Measurements from ENCODE around the gene LRRC56.

Gene LRRC56

DNA sequence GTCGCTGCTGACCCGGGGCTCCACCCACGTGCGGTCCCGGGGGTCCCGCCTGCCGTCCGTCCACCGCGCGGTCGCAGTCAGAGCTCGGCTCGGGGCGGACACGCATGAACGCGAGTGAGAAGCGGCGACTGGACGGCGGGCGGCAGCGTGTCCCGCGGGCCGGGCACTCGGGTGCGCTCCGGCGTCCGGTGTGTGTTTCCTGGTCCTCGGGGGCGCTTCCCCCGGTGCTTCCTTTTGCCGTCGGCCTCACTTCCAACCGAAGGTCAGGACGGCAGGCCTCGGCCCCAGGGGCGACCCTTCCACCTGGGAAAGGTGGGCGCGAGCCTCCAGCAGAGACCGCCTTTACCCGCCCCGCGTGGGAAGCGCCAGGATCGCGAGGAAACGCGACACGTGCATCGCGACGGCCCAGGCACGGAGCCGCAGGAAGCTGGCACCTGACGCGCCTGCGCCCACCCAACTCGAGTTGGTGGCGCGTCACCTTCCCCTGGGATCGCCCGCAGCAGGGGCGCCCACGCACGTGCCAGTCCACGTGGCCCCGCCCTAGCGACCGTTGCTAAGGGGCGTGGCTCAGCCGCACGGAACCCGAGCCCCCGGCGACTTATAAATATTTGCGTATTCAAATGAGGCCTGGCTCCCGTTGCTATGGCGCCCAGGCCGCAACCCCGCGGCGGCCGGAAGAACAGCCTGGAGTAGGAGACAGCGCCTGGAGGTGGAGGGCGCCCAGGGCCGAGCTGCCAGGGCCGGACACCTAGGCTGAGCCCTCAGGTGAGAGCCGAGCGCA, at the start of gene LRRC56:
LRRC56 (plus strand) TSS at position 687 of the 781 bp plus-strand sequence. CDS start 3,158 bp downstream, outside the sequence.
- no peak for DNase-seq

GRCh38 chr11:487571-488021, 49.7 kb upstream of the LRRC56 start:
- DNase-seq, result no peak

GRCh38 chr11:488062-488461, 49.3 kb upstream of the LRRC56 start:
- no peak for DNase-seq

DNA sequence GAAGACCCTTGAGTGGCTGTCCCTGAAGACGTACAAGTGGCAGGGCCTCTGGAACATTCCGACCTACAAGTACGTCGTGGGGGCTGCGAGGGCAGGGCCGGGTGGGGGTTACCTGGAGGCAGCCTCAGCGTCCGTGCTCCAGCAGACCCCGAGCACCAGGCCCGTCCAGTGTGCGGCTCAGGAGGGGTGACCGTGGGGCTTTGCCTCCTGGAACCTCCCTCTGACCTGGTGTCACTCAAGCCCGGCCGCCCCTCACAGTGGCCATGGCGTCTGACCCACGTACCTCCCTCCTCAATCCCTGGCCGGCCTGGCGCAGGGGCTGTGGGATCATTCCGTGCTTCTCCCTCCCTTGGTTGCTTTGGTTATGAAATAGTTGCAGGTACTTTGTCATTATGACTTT, 48.7 kb upstream of the LRRC56 start:
- no peak for DNase-seq

DNA sequence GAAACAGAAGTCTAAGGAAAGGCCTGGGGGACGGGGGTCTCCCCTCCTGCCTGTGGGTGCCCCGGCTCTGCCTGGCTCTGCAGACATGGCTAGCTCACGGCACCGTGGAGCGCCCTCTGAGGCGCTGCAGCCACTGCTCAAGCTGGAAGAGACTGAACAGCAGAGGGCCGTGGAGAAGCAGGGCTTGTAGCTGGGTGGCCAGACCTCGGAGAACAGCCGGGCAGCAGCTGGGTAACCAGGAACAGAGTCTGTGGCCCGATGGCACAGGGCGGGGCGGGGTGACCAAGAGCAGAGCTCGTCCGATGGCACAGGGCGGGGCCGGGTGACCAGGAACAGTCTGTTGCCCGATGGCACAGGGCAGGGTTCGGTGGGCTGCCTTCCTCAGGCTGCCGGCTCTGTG, 48.3 kb upstream of the LRRC56 start:
- DNase-seq, result no peak

GRCh38 chr11:489610-490185, 47.6 kb upstream of the LRRC56 start:
- DNase-seq, result no peak

GRCh38 chr11:490186-490929, 47.0 kb upstream of the LRRC56 start:
- no peak for DNase-seq

DNA sequence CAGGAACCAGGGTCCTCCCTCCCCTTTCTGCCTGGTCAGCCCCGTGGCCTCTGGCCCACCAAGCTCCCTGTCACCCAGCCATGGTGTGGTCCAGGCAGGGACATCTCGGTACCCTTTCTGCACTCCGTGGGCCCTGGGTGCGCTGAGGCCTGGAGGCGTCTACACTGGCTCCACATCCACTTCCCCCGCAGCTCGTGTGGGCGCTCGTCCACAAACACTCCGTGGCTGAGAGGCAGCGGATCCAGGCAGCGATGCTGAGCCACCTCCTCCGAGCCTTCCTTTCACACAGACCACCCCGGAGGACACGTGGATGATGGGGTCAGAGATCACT, 46.4 kb upstream of the LRRC56 start:
- DNase-seq, result no peak

- DNase-seq, result no peak
Observed at GRCh38 chr11:491358-491757, 46.0 kb upstream of the LRRC56 start.

- no peak for DNase-seq
Observed at GRCh38 chr11:492427-493226, 44.7 kb upstream of the LRRC56 start.

GRCh38 chr11:494761-495536, 42.4 kb upstream of the LRRC56 start:
- no peak for DNase-seq

DNA sequence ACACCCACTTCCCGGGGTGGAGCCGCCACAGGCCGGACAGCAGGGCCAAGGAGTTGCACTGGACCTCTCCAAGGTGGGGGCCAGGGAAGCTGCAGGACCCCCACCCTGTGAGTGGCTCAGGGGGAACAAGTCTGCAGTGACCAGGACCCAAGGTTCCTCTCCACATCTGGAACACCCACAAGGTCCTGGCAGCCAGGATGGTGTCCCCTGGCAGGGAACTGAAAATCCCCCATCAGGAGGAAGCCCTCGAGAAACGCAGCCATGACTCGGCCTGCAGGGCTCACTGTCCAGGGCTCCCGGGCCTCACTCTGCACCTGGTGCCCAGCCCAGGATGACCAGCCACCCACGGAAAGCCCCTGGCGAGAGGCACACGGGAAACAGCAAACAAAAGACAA, 41.8 kb upstream of the LRRC56 start:
- no peak for DNase-seq

- DNase-seq, result no peak
Observed at GRCh38 chr11:496834-497564, 40.3 kb upstream of the LRRC56 start.

- no peak for DNase-seq
Observed at GRCh38 chr11:497565-498296, 39.6 kb upstream of the LRRC56 start.

GRCh38 chr11:498297-499181, 38.8 kb upstream of the LRRC56 start:
- DNase-seq, result no peak

- DNase-seq, result no peak
Observed at GRCh38 chr11:499201-500076, 37.9 kb upstream of the LRRC56 start.

DNA sequence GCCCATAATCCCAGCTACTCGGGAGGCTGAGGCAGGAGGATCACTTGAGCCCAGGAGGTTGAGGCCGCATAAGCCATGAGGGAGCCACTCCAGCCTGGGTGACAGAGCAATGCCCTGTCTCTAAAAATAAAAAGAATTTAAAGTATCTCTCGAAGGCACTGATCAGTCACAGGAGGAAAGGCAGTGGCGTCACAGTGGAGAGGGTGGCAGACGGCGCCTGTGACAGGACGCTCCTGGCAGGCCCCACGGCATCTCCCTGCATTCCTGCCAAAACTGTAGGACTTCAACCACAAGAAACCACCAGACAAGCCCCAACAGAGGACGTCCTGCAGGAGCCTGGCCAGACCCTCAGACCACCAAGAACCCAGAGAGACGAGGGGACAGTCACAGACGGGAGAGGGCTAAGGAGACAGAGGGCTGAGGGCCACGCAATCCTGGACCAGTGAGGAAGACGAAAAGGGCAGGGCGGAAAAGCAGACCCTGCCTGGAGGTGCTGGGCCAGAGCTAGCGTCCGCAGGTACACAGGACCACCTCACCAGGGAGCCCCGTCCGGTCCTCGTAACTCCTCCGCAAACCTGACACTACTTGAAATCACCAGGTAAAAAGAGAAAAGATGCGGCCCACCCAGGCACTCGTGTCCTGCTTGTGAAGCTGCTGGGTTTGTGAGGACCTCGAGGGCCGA, 36.2 kb upstream of the LRRC56 start:
- no peak for DNase-seq

DNA sequence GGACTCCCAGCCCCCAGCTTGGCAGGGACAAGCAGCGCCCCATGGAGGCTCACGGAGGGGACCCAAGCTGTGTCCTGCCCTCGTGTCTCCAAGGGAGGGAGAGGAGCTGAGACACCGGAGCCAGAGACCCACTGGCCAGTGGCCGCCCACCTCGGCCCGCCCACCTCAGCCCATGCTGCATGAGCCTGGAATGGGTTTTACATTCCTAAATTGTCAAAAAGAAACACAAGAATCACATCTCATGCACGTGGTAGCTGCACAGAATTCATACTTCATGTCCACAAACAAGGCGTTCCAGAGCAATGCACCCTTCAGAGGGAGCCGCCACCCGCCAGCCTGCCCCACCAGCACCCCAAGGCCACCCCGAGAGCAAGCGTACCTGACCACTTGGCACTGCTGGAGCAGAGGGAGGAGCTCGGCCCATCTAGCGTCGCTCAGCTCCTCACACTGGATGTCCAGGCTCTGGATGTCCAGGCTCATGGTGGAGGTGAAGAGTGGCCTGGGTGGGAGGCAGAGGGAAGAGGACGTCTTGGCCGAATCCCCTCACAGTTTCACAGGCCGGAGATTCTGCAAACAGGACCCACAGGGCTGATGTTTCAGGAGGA, 35.5 kb upstream of the LRRC56 start:
- DNase-seq, result no peak
